Pancreas (tissue), 10 donors: ENCODE measurements around the gene PITPNM2. TPM values are rescaled to one million over a fixed set of nuclear protein-coding genes. Genes with fewer than 3 reads are reported as not detected.

ENCODE experiments used
- ATAC-seq, 4 donors: fragments of 200-7000 bp; cut with Tn5 transposase; one replicate each; pipeline versions ENCODE4 v1.8.0 to v1.9.1; 2020; ENCODE audit warnings: mild to moderate bottlenecking in 4 of 4, moderate library complexity in 4 of 4
- DNase-seq, 6 donors: peaks; one replicate each; pipeline ENCODE4 v3.0.0-alpha.2; 2020
- FAIRE-seq: peaks from 2 replicates; lab custom pipeline; 2012; peaks lifted over from hg19 to GRCh38; lab: Jason Lieb, UNC
- H3K27ac ChIP-seq, 4 donors: fragments of 200-600 bp; sonication (generic); 1 replicate in 3 of 4; 2 replicates in 1 of 4; pipeline versions ENCODE4 v1.5.0 to v1.8.0; 2020
- H3K27me3 ChIP-seq, 4 donors: fragments of 200-600 bp; one replicate each; pipeline ENCODE4 v1.8.0; 2021
- H3K36me3 ChIP-seq, 3 donors: fragments of 200-600 bp; sonication (generic) in 1 of 3; one replicate each; pipeline versions ENCODE4 v1.5.0 to v1.8.0; 2020 to 2021
- H3K4me1 ChIP-seq, 3 donors: fragments of 200-600 bp; one replicate each; pipeline ENCODE4 v1.8.0; 2021
- H3K4me3 ChIP-seq, 4 donors: fragments of 200-600 bp; sonication (generic) in 2 of 4; one replicate each; pipeline versions ENCODE4 v1.5.0 to v1.8.0; 2020 to 2021
- H3K9me3 ChIP-seq, 4 donors: fragments of 200-600 bp; one replicate each; pipeline ENCODE4 v1.8.0; 2021
- CTCF ChIP-seq, 4 donors: fragments of 200-600 bp; sonication (generic) in 3 of 4; IDR thresholded peaks; one replicate each; pipeline versions ENCODE4 v1.5.0 to v1.8.0; 2021; ENCODE audit warnings: antibody characterized with exemption in 4 of 4
- WGBS, 2 donors: extraction: QIAGEN DNeasy Blood & Tissue Kit; methylation state at CpG; one replicate each; pipeline ENCODE4 v1.1.7; 2013; 5-methylcytosine and 5-hydroxymethylcytosine counted together
- intact Hi-C, 3 donors: fragments of 100-400 bp; cut with DNase I; formaldehyde crosslinking; loops; one replicate each; pipeline versions ENCODE4 v1.11.1 to v1.14.2; 2022
- polyA plus RNA-seq, 2 donors: library from polyadenylated mRNA; stranded (reverse); fragments of 200-250 nt; gene quantifications; one replicate each; pipeline ENCODE4 v1.2.3, GENCODE V29; 2013
- total RNA-seq, 6 donors: library from RNA; stranded (reverse); fragmentation: NEBNext Ultra II Directional in 4 of 6; extraction: Animal tissue kit (Norgen Biotek cat#: 25700) in 4 of 6; gene quantifications; one replicate each; pipeline versions ENCODE4 v1.2.1 to v1.2.4, GENCODE V29; 2021 to 2023
- donor health status: healthy with polysubstance abuse.
- donor health status: DM: no; HTN: no; CAD: no; lungs with moderate emphysema.
- donor health status: DM: no; HTN: no; CAD: no.
- donor health status: control.
- donor health status: control.
- donor health status: Bipolar disorder and iron deficiency.
- donor health status: DM: yes; HTN: yes; CAD: no.
- donor health status: DM: no; HTN: no; CAD: no.
- donor health status: DM: no; HTN: no; CAD: no.
- donor health status: DM: yes; HTN: yes; CAD: no.

The PITPNM2 gene
- total and polyA plus RNA-seq, 8 donors, result 4.4 to 13.2 (median 6.4) TPM

- ATAC-seq (peak in 2 of 4 donors; percentile 5 to 6), FAIRE-seq (no peak), DNase-seq (no peak)
- Histone ChIP-seq H3K4me3 (no peak overlapping the region), H3K27ac (peak overlapping the region in 2 of 4 donors; percentile 56 to 82), H3K36me3 (no peaks in the 10 kb centered on the region), H3K27me3 (no peaks in the 10 kb centered on the region), H3K9me3 (no peaks in the 10 kb centered on the region), H3K4me1 (peaks cover 9 to 36% (median 15%) of the 10 kb centered on the region in 3 donors)
- WGBS, 2 donors, result 84 to 88% methylated on average over 11 of the region's 11 CpGs
- TF ChIP-seq CTCF (IDR thresholded peaks at IDR 0.05), result no peak
- intact Hi-C loops, result no loop called here
Measured at GRCh38 chr12:123142921-123143735, 7.8 kb downstream of the PITPNM2 start.

- TF ChIP-seq CTCF (IDR thresholded peaks at IDR 0.05), result no peak
- no peak for ATAC-seq
Measured at GRCh38 chr12:123142518-123142840, 8.4 kb downstream of the PITPNM2 start.

GRCh38 chr12:123141615-123142517, 9.0 kb downstream of the PITPNM2 start:
- peak overlapping the region in 3 of 4 donors; percentile 44 to 82 (median 56) for H3K27ac ChIP-seq
- TF ChIP-seq CTCF (IDR thresholded peaks at IDR 0.05), result no peak
- DNase-seq (peak in 5 of 6 donors; percentile 32 to 77 (median 64)), FAIRE-seq (no peak), ATAC-seq (peak; percentile 76 to 88 (median 86))
- H3K27me3 ChIP-seq, result no peaks in the 10 kb centered on the region
- H3K4me3 ChIP-seq, result no peak overlapping the region
- intact Hi-C loops, result no loop called here
- WGBS, 2 donors, result 36 to 40% methylated on average over 15 of the region's 15 CpGs
- no peaks in the 10 kb centered on the region for H3K9me3 ChIP-seq
- H3K4me1 ChIP-seq, result peaks cover 9 to 36% (median 15%) of the 10 kb centered on the region in 3 donors
- no peaks in the 10 kb centered on the region for H3K36me3 ChIP-seq

More at GRCh38 chr12:123142518-123142840, 8.4 kb downstream of the PITPNM2 start:
- Histone ChIP-seq H3K27ac (peak overlapping the region in 2 of 4 donors; percentile 56 to 82), H3K4me3 (no peak overlapping the region), H3K4me1 (peaks cover 9 to 36% (median 15%) of the 10 kb centered on the region in 3 donors), H3K36me3 (no peaks in the 10 kb centered on the region), H3K27me3 (no peaks in the 10 kb centered on the region), H3K9me3 (no peaks in the 10 kb centered on the region)
- DNase-seq (no peak), FAIRE-seq (no peak)
- intact Hi-C loops, result no loop called here
- WGBS, 2 donors, result 74 to 79% methylated on average over 5 of the region's 5 CpGs

GRCh38 chr12:123140676-123141614, 9.9 kb downstream of the PITPNM2 start:
- peak overlapping the region in 3 of 4 donors; percentile 44 to 82 (median 56) for H3K27ac ChIP-seq
- H3K36me3 ChIP-seq, result no peaks in the 10 kb centered on the region
- ATAC-seq (peak in 2 of 4 donors; percentile 2 to 24), FAIRE-seq (no peak), DNase-seq (no peak)
- no peaks in the 10 kb centered on the region for H3K27me3 ChIP-seq
- TF ChIP-seq CTCF (IDR thresholded peaks at IDR 0.05), result no peak
- intact Hi-C loops, result no loop called here
- 79 to 91% methylated on average over 6 of the region's 6 CpGs for WGBS, 2 donors
- no peaks in the 10 kb centered on the region for H3K9me3 ChIP-seq
- H3K4me1 ChIP-seq, result peaks cover 9 to 36% (median 15%) of the 10 kb centered on the region in 3 donors
- no peak overlapping the region for H3K4me3 ChIP-seq
